ENCODE data around the gene POLG. TPM values are rescaled to one million over a fixed set of nuclear protein-coding genes. Genes with fewer than 3 reads are reported as not detected.

The POLG gene
- polyA plus RNA-seq, 2 of the 4 experiments (the other 2 are of a cell fraction) = 24.1 to 50.2 TPM

DNA sequence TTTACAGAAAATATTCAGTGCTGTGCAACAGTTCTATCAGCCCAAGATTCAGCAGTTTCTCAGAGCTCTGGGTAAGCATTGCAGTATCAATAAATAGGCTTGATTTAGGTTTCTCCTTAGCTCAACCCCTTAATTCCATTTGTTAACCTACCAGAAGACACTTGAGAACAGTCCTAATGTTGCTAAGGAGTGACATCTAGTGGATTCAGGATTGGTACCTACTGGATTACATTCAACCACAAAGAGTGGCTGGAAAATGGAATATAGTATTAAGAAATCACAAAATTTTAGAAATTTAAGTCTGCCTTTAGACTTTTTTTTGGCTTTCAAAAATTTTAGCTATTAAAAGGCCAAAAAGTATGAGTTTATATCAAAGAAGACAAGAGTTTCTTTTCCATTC lies 34.7 kb downstream of the POLG start:
- POLR2A ChIA-PET = interaction anchor here (0.8 kb wide), 1 partner anchor 92 kb away, joined by 3 read pairs; no protein-coding TSS in a partner anchor
- Histone ChIP-seq H3K9me3 (no peaks in the 10 kb centered on the region), H3K4me1 (no peaks in the 10 kb centered on the region), H3K4me2 (no peak overlapping the region), H3K27ac (no peak overlapping the region), H3K4me3 (no peak overlapping the region)
- peak; percentile 74 for FAIRE-seq
- CTCF ChIA-PET = interaction anchor here (0.6 to 16.4 kb wide), 41 partner anchors 13 to 421 kb away, joined by 3 to 155 read pairs (median 4); partner anchors contain the start of genes FANCI and HAPLN3
- peak in 1 of 2 experiments; percentile 38 for DNase-seq (ENCODE audit: low read depth in 1 of 2, low spot score in 1 of 2)
- TF ChIP-seq RAD21 (conservative IDR thresholded peaks at IDR 0.05 in 1 of 2, IDR thresholded peaks at IDR 0.05 in 1 of 2) (peak; percentile 48 to 60), NPAS2 (CRISPR knock-in tag; IDR thresholded peaks at IDR 0.05; ENCODE audit: borderline replicate concordance) (no peak), SMC3 (IDR thresholded peaks at IDR 0.05) (peak; percentile 36; the same call in 1 of the 3 replicates)
- TF ChIP-seq, protein P1, sequence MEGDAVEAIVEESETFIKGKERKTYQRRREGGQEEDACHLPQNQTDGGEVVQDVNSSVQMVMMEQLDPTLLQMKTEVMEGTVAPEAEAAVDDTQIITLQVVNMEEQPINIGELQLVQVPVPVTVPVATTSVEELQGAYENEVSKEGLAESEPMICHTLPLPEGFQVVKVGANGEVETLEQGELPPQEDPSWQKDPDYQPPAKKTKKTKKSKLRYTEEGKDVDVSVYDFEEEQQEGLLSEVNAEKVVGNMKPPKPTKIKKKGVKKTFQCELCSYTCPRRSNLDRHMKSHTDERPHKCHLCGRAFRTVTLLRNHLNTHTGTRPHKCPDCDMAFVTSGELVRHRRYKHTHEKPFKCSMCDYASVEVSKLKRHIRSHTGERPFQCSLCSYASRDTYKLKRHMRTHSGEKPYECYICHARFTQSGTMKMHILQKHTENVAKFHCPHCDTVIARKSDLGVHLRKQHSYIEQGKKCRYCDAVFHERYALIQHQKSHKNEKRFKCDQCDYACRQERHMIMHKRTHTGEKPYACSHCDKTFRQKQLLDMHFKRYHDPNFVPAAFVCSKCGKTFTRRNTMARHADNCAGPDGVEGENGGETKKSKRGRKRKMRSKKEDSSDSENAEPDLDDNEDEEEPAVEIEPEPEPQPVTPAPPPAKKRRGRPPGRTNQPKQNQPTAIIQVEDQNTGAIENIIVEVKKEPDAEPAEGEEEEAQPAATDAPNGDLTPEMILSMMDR (IDR thresholded peaks at IDR 0.05) = peak; percentile 56
- peak; percentile 80 to 87 for ATAC-seq

DNA sequence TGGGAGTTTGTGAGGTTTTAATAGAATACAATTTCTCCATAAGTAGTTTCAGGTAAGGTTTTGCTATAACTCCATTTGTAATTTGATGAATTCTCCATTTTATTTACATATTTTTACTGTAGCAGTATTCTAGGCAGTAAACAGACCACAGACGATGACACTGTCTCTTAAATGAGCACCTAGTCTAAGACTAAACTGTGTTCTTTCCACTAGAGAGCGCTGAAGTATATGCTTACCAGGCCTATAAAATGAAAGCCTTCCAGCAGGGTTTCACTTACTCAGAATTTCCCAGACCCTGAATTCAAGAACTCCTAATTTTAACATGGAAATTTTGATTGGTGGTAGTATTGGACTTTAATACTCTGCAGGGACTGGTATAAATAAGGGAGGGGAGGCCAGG lies 41.6 kb downstream of the POLG start:
- ChIA-PET POLR2A (no interaction called here), CTCF (interaction anchor here (1.0 to 16.4 kb wide), 7 partner anchors 8 to 388 kb away, joined by 3 to 155 read pairs (median 4); no protein-coding TSS in a partner anchor)
- H3K4me2 ChIP-seq = no peak overlapping the region
- H3K9me3 ChIP-seq = no peaks in the 10 kb centered on the region
- ATAC-seq (peak in 1 of 2 experiments; percentile 67; a peak in 2 of 6 replicates), DNase-seq (ENCODE audit: low read depth in 1 of 2, low spot score in 1 of 2) (peak in 1 of 2 experiments; percentile 24), FAIRE-seq (no peak)
- TF ChIP-seq HEYL (CRISPR knock-in tag; IDR thresholded peaks at IDR 0.05) (no peak), MYC (IDR thresholded peaks at IDR 0.05; ENCODE audit: borderline replicate concordance, low read length) (no peak), ZSCAN20 (CRISPR knock-in tag; IDR thresholded peaks at IDR 0.05) (no peak), RARB (CRISPR knock-in tag; IDR thresholded peaks at IDR 0.05) (no peak), KDM1A (IDR thresholded peaks at IDR 0.05; ENCODE audit: low read depth) (no peak)
- TF ChIP-seq, protein P2, sequence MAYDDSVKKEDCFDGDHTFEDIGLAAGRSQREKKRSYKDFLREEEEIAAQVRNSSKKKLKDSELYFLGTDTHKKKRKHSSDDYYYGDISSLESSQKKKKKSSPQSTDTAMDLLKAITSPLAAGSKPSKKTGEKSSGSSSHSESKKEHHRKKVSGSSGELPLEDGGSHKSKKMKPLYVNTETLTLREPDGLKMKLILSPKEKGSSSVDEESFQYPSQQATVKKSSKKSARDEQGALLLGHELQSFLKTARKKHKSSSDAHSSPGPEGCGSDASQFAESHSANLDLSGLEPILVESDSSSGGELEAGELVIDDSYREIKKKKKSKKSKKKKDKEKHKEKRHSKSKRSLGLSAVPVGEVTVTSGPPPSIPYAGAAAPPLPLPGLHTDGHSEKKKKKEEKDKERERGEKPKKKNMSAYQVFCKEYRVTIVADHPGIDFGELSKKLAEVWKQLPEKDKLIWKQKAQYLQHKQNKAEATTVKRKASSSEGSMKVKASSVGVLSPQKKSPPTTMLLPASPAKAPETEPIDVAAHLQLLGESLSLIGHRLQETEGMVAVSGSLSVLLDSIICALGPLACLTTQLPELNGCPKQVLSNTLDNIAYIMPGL (CRISPR knock-in tag; IDR thresholded peaks at IDR 0.05; ENCODE audit: borderline replicate concordance) = no peak
- TF ChIP-seq, protein P3, sequence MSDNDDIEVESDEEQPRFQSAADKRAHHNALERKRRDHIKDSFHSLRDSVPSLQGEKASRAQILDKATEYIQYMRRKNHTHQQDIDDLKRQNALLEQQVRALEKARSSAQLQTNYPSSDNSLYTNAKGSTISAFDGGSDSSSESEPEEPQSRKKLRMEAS (IDR thresholded peaks at IDR 0.05) = no peak
- no peak overlapping the region for H3K4me3 ChIP-seq
- WGBS (ENCODE audit: missing lambda C conversion rate) = 86% methylated on average over 2 of the region's 2 CpGs
- no peaks in the 10 kb centered on the region for H3K4me1 ChIP-seq
- no peak overlapping the region for H3K27ac ChIP-seq

DNA sequence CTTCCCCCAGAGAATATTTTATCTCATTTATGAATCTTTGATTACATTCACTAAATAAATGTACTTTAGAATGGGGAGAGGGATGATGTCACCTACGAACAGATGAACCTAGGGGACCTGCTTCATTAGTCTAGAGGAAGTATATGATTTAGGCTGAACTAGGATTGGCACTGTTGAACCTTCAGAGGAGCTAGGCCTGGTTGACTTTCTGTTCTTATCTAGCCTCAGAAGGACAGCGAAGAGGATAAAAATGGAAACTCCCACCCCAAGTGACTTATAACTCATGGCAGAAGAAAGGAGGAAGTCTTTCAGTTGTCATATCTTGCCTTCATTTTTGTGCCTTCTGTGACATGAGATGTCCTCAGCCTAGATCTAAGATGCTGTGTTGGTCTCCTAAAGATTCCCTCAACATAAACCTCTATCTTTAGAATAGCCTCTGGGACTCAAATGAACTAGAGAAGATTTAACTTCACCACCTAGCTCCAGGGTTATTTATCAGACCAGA lies 42.6 kb downstream of the POLG start:
- Histone ChIP-seq H3K4me1 (no peaks in the 10 kb centered on the region), H3K4me3 (no peak overlapping the region), H3K4me2 (no peak overlapping the region), H3K9me3 (no peaks in the 10 kb centered on the region), H3K27ac (no peak overlapping the region)
- no peak for TF ChIP-seq TP53 (CRISPR knock-in tag; IDR thresholded peaks at IDR 0.05)
- TF ChIP-seq HOXA7 (CRISPR knock-in tag; IDR thresholded peaks at IDR 0.05) = no peak
- no peak for TF ChIP-seq CHD4 (IDR thresholded peaks at IDR 0.05; ENCODE audit: borderline replicate concordance)
- TF ChIP-seq PHF8 (IDR thresholded peaks at IDR 0.05; ENCODE audit: borderline replicate concordance, low read depth) = no peak
- TF ChIP-seq CEBPB (IDR thresholded peaks at IDR 0.05) = no peak
- no peak for TF ChIP-seq HOXB13 (CRISPR knock-in tag; IDR thresholded peaks at IDR 0.05; ENCODE audit: low read depth)
- TF ChIP-seq, protein P4, sequence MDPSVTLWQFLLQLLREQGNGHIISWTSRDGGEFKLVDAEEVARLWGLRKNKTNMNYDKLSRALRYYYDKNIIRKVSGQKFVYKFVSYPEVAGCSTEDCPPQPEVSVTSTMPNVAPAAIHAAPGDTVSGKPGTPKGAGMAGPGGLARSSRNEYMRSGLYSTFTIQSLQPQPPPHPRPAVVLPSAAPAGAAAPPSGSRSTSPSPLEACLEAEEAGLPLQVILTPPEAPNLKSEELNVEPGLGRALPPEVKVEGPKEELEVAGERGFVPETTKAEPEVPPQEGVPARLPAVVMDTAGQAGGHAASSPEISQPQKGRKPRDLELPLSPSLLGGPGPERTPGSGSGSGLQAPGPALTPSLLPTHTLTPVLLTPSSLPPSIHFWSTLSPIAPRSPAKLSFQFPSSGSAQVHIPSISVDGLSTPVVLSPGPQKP (IDR thresholded peaks at IDR 0.05; ENCODE audit: low read depth, low read length) = no peak
- FAIRE-seq (no peak), ATAC-seq (no peak), DNase-seq (ENCODE audit: low read depth in 1 of 2, low spot score in 1 of 2) (no peak)
- WGBS (ENCODE audit: missing lambda C conversion rate) = 89% methylated on average over 2 of the region's 2 CpGs
- CTCF ChIA-PET = interaction anchor here (1.1 to 16.4 kb wide), 5 partner anchors 14 to 180 kb away, joined by 3 to 155 read pairs (median 5); no protein-coding TSS in a partner anchor
- POLR2A ChIA-PET = no interaction called here
